ENCODE data around the gene NHLRC4. TPM values are rescaled to one million over a fixed set of nuclear protein-coding genes. Genes with fewer than 3 reads are reported as not detected.

The NHLRC4 gene
- total and polyA plus RNA-seq, 2 of the 13 experiments (the other 11 are each of a cell fraction or from before 2014, with no cell fraction given) = 0.40 to 0.59 TPM

DNA sequence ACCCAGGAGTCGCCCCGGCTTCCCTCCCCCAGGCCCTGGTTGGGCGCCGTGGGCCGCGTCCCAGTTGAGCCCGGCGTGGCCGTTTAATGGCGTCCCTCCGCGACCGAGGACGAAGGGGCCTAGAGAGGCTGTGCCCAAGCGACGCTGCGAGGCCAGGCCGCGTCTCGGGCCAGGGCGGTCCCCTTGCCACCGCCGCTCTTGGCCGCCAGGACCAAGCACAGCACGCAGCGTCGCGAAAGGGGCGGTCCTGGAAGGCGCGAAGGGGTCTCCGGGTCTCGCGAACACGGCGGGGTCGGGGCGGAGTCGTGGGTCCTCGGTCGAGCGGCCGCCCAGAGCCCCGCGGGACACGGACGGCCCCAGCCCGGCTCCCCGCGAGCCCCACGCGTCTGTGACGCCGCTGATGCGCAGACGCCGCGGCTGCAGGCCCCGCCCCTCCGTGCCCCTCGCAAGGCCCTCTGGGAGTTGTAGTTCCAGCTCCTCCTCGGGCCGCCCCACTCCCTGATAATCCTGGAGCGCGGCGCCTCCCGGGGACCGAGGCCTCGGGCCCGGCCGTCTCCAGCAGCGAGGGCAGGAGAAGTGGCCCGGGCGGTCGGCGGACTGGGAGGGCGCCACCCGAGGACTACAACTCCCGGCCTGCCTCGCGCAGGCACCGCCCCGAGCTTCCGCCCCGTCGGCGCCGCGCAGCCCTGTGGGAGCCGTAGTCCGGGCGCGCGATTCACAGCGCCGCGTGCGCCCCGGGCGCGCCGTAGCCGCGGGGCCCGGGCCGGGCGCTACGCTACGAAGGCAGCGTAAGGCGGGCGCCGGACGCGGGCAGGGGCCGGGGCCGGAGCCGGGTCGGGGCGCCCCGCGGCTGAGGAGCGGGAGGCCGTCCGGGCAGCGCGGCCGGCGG lies 39.5 kb upstream of the NHLRC4 start, which contains the start of gene CAPN15 (continued):
- TF ChIP-seq, protein P1, sequence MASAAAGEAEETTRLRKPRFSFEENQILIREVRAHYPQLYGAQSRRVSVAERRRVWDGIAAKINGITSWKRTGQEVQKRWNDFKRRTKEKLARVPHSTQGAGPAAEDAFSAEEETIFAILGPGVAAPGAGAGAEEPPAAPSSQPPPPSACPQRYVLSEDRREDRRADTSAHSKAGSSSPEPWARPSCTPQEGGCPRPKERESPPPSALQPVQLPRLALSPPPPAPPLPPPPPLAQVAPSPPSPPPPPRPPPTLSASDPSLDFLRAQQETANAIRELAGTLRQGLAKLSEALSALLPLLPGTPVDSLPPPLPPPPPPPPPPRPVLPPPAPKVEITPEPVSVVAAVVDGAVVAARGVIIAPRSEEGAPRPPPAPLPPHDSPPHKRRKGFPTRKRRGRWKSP (CRISPR knock-in tag; IDR thresholded peaks at IDR 0.05) = no peak; the same call in 1 of the 2 replicates
- TF ChIP-seq CHCHD3 (CRISPR knock-in tag; IDR thresholded peaks at IDR 0.05) = 0 out of 2 replicates have a peak, but pooled peaks have one; percentile 43
- 0 out of 2 replicates have a peak, but pooled peaks have one; percentile 72 for TF ChIP-seq ZNF766 (CRISPR knock-in tag; IDR thresholded peaks at IDR 0.05; ENCODE audit: borderline replicate concordance)
- no peak for TF ChIP-seq NFE2L1 (CRISPR knock-in tag; IDR thresholded peaks at IDR 0.05; ENCODE audit: borderline replicate concordance)
- TF ChIP-seq RARA (CRISPR knock-in tag; IDR thresholded peaks at IDR 0.05) = no peak
- TF ChIP-seq CCAR2 (optimal IDR thresholded peaks at IDR 0.05; ENCODE audit: low read depth, low read length) = no peak
- peak; percentile 45; the same call in 2 of the 3 replicates for TF ChIP-seq MXI1 (IDR thresholded peaks at IDR 0.05; ENCODE audit: borderline replicate concordance, low read depth, low read length)
- no peak for TF ChIP-seq SMARCC2 (IDR thresholded peaks at IDR 0.05)
- TF ChIP-seq KAT8 (CRISPR knock-in tag; IDR thresholded peaks at IDR 0.05) = peak; percentile 14; the same call in 1 of the 2 replicates
- TF ChIP-seq NR2F1 (CRISPR knock-in tag; IDR thresholded peaks at IDR 0.05) = no peak
- TF ChIP-seq MAFG (CRISPR knock-in tag; IDR thresholded peaks at IDR 0.05) = no peak
- TF ChIP-seq MTF2 (CRISPR knock-in tag; IDR thresholded peaks at IDR 0.05; ENCODE audit: borderline replicate concordance) = no peak
- TF ChIP-seq, protein P2, sequence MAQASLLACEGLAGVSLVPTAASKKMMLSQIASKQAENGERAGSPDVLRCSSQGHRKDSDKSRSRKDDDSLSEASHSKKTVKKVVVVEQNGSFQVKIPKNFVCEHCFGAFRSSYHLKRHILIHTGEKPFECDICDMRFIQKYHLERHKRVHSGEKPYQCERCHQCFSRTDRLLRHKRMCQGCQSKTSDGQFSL (CRISPR knock-in tag; IDR thresholded peaks at IDR 0.05) = peak; percentile 70; the same call in 1 of the 2 replicates
- no peak for TF ChIP-seq ZBTB1 (CRISPR knock-in tag; IDR thresholded peaks at IDR 0.05; ENCODE audit: borderline replicate concordance)
- TF ChIP-seq ZNF558 (CRISPR knock-in tag; IDR thresholded peaks at IDR 0.05; ENCODE audit: borderline replicate concordance) = peak; percentile 83; the same call in 1 of the 2 replicates
- TF ChIP-seq HNRNPUL1 (IDR thresholded peaks at IDR 0.05; ENCODE audit: low read depth, low read length) = no peak
- no peak for TF ChIP-seq RARG (CRISPR knock-in tag; IDR thresholded peaks at IDR 0.05; ENCODE audit: low read depth)
- peak; percentile 57; the same call in 1 of the 2 replicates for TF ChIP-seq ZNF343 (CRISPR knock-in tag; IDR thresholded peaks at IDR 0.05)
- TF ChIP-seq MED1 (CRISPR knock-in tag; IDR thresholded peaks at IDR 0.05) = peak; percentile 56; the same call in 1 of the 2 replicates
- TF ChIP-seq ZNF788 (CRISPR knock-in tag; IDR thresholded peaks at IDR 0.05; ENCODE audit: borderline replicate concordance) = peak; percentile 70; the same call in 1 of the 2 replicates
- no peak; the same call in 1 of the 2 replicates for TF ChIP-seq ZNF678 (CRISPR knock-in tag; IDR thresholded peaks at IDR 0.05)
- TF ChIP-seq ZNF629 (CRISPR knock-in tag; conservative IDR thresholded peaks at IDR 0.05) = no peak
- TF ChIP-seq ZNF737 (CRISPR knock-in tag; IDR thresholded peaks at IDR 0.05; ENCODE audit: borderline replicate concordance) = no peak
- TF ChIP-seq PRMT3 (CRISPR knock-in tag; IDR thresholded peaks at IDR 0.05; ENCODE audit: borderline replicate concordance, low read depth) = no peak
- TF ChIP-seq ZNF124 (CRISPR knock-in tag; IDR thresholded peaks at IDR 0.05) = no peak
- TF ChIP-seq ZNF367 (CRISPR knock-in tag; IDR thresholded peaks at IDR 0.05; ENCODE audit: borderline replicate concordance) = no peak; the same call in 1 of the 2 replicates
- no peak; the same call in 1 of the 2 replicates for TF ChIP-seq NFYB (CRISPR knock-in tag; IDR thresholded peaks at IDR 0.05)
- no peak for TF ChIP-seq CEBPB (IDR thresholded peaks at IDR 0.05; ENCODE audit: borderline replicate concordance, low read depth, low read length)
- peak; percentile 24; the same call in 1 of the 2 replicates for TF ChIP-seq DNMT1 (CRISPR knock-in tag; IDR thresholded peaks at IDR 0.05)
- TF ChIP-seq TBL1XR1 (IDR thresholded peaks at IDR 0.05; ENCODE audit: borderline replicate concordance, low read length, partially characterized antibody) = peak; percentile 64
- no peak for TF ChIP-seq ZKSCAN1 (IDR thresholded peaks at IDR 0.05; ENCODE audit: low read length)
